Measurements from ENCODE around the gene TSPAN13.

The TSPAN13 gene

DNA sequence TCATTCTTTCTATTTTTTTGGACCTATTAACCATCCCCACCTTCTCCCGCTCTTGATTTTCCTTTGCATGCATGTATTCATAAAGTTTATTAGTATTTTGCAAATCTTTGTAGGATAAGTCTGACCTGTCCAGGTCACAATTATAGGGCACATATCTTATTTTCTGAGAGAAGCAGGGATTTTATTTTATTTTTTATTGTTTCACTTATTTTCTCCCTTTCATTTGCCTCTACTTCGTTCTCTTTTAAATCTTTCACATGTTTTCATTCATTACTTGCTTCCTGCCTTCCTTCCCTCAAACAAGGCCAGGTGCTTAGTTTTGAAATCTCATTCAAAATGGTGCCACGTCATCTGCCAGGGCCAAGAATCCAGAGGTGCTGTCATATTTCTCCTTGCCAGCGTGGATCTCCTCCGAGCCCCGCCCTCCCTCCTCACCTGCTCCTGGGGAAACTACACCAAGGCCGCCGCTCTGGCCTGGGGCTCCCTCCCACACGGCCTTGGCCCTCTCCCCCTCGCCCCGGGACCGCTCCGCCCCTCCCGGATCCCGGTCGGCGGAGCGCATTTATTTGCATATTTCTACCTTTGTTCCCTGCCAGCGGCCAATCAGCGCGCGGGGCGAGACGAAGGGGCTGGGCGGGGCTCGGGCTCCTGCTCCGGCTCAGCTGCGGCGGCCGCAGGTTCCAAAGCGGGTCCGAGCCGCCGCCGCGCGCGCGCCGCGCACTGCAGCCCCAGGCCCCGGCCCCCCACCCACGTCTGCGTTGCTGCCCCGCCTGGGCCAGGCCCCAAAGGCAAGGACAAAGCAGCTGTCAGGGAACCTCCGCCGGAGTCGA, at the start of gene TSPAN13:
TSS of gene TSPAN13 (plus strand) at position 654 of the 830 bp plus-strand sequence. CDS start 213 bp downstream, outside the sequence.
- DNase-seq (ENCODE audit: low read depth), result peak; percentile 65

DNA sequence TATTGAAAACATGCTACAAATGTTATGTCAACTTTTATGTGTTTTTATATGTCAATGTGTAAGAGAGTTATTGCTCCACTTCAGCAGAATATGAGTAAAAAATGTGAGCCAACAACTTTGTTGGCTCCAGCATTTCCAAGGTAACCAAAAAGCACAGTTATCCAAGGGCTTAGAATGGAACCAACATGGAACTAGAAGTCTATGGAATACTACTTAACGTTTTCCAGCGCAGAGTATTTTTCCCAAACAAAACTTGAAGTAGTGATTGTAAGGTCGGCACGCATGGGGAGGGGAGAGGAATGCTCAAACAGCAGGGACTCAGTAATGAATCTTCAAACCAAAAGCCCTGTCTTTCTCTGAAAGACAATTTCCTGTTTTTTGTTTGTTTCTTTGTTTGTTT, 45.0 kb upstream of the TSPAN13 start:
- DNase-seq (ENCODE audit: low read depth), result peak; percentile 31

DNA sequence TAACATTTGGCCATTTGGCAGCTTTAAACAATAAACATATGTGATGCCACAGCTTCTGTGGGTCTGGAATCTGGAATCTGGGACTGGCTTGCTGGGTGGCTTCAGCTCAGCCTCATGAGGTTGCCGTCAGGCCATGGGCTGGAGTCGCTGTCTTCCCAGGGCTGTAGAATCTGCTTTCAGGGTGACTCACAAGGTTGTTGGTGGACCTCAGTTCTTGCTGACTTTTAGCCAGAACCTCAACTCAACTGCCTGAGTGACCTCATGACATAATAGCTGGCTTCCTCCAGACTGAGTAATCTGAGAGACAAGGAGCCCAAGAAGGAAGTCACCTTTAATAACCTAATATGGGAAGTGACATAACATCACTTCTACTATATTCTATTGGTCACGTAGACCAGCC, 44.6 kb upstream of the TSPAN13 start:
- peak; percentile 98 for DNase-seq (ENCODE audit: low read depth)

DNA sequence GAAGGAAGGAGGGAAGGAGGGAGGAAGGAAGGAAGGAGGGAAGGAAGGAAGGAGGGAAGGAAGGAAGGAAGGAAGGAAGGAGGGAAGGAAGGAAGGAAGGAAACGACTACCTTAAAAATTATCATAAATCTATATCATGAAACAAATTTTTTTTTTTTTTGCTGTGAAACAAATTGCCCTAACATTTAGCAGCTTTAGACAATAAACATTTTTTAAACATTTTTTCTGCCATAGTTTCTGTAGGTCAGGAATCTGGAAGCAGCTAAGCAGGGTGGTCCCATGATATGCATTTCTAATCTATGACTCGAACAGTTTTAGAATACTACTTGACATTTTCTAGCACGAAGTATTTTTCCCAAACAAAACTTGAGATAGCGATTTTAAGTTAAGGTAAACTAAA, 42.9 kb upstream of the TSPAN13 start:
- DNase-seq (ENCODE audit: low read depth), result no peak

DNA sequence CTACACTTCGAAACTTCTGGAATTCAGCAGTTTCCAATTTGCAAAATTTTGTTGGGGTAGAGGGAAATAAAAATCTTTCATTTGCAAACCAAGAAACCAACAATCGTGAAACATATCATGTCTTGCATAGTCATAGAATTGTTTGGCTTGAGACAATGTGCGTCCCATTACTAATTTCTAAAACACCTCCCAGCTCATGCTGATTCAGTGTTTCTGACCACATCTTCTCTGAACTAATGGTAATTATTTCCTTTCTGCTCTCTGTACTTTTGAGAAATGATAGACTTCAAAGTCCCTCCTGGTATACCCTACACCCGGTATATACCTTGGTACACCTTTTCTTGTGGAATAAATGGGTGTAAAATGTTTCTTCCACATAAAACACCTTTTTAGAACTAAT, 41.8 kb upstream of the TSPAN13 start:
- peak; percentile 22 for DNase-seq (ENCODE audit: low read depth)

DNA sequence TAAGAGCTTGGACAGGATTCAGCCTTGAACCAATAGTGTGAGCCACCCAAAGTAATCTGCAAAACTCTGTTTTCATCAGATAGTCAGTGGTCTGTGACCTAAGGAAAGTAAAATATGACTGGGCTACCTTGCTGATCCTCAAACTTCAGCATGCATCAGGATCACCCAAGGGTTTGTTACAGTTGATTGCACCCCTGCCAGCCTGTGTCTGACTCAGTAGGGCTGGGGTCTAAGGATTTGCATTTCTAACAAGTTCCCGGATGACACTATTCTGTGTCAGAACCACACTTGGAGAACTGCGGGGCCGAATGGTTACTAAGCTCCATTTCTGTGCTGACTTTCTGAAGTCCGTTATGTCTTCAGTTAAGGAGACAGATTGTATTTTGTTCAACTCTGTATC, 40.6 kb upstream of the TSPAN13 start:
- peak; percentile 42 for DNase-seq (ENCODE audit: low read depth)

DNA sequence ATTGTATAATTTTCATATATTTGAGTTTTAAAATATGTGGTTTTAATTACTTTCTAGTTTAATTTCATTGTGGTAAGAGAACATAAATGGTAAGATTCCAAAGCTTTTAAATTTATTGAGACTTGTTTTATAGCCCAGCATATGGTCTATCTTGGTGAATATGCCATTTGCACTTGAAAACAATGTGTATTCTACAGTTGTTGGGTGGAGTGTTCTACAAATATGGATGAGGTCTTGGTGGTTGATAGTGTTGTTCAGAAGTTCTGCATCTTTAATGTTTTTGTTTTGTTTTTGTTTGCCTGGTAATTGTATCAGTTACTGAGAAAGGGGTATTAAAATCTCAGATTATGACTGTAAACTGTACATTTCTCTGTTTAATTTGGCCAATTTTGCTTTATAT, 37.6 kb upstream of the TSPAN13 start:
- no peak for DNase-seq (ENCODE audit: low read depth)

DNA sequence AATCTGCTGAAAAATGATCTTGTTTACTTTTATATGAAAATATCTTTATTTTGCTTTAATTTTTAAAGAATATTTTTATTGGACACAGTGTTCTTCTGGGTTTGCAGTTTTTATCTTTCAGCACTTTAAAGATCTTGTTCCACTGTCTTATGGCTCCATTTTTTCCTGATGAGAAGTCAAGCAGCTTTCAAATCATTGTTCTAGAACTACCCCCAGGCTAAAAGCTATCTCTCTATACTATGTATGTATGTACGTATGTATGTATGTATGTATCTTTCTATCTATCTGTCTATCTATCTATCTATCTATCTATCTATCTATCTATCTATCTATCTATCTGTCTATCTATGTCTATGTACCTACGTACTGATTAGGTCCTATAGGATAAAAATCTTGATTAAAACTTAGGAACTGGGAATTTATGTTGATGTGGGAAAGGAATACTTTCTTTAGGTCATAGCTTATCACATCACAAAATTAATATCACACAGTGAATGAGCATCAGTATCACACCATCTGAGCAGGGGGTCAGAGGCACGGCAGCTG, 35.4 kb upstream of the TSPAN13 start:
- DNase-seq (ENCODE audit: low read depth), result no peak

DNA sequence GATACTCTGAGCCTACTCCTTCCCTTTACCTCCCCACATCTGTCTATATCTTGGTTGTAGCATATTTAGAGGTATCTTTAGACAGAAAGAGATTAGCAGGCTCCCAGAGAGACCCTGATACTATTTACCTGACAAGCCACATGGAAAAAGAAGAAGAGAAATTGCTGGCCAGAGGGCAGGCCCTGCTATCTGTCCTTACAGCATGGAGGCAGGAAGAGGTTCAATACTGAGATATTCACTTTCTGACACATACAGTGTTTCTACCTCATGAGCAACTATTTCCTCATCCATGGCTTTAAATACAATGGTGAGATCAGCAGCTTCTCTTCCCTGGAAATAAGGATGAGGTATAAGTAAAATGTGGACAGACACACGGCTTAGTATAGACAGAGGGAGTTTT, 33.9 kb upstream of the TSPAN13 start:
- DNase-seq (ENCODE audit: low read depth), result peak; percentile 33

DNA sequence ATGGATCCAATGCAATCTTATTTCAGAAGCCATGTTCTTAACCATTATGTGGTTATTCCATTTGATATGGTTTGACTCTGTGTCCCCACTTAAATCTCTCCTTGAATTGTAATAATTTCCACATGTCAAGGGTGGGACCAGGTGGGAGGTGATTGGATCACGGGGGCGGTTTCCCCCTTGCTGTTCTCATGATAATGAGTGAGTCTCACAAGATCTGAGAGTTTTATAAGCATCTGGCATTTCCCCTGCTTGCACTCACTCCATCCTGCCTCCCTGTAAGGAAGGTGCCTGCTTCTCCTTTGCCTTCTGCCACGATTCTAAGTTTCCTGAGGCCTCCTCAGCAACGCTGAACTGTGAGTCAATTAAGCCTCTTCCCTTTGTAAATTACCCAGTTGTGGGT, 32.0 kb upstream of the TSPAN13 start:
- no peak for DNase-seq (ENCODE audit: low read depth)

DNA sequence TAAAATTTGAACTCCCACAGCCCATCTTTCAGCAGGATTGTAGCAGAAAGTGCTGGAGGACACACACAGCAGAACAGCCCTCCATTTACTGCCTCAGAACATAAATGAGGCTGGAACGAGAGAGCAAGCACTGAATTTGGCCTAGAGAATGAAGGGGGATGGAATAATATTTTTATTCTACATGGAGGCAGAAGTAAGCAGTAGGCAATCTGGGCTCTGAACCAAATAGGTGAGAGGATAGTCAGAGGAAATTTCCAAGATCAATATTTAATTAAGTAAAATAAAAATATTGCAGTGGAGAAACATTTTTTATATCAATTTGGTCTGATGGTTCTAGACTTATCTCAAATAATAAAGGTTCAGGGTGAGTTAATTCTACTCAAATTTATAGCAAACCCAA, 29.2 kb upstream of the TSPAN13 start:
- DNase-seq (ENCODE audit: low read depth), result no peak

DNA sequence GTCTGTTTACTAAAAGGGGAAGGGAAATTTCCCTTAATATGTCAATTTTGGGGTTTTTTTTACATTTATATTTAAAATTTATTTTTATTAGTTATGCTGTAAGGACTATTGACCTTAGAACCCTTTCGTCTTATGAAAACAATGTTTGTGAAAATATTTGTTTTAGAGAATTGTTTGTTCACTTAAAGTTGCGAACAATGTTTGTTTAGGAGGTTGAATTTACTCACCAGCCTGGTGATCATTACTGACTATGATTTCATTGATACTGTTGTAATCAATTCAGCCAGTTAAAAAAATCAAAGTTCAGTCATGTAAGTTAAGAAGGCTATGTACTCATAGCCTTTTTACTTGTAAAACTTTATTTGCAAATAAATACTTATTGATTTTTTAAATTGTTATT, 27.4 kb upstream of the TSPAN13 start:
- DNase-seq (ENCODE audit: low read depth), result no peak

DNA sequence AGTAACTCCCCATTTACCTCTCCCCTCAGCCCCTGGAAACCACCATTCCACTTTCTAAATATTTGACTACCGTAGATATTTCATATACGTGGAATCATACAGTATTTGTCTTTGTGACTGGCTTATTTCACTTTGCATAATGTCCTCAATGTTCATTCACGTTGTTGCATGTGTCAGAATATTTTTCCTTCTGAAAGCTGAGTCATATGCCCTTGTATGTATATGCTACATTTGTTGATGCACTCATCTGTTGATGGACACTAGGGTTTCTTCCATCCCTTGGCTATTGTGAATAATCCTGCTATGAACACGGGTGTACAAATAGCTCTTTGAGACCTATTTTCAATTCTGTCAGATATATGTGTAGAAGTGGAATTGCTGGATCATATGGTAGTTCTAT, 25.8 kb upstream of the TSPAN13 start:
- DNase-seq (ENCODE audit: low read depth), result peak; percentile 33

DNA sequence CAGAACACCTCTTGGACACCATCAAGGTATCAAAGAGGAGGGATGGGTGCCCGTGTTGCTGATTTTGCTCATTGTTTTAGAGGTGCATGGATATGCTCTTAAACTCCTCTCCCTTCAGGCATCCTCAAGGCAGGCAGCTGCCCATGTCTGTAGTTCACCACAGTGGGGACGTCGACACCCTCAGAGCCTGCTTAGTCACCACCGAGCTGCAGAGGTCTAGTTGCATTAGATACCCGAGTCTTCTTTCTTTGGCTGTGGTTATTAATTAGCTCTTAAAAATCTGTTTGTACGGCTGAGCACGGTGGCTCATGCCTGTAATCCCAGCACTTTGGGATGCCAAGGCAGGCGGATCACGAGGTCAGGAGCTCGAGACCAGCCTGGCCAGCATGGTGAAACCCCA, 24.7 kb upstream of the TSPAN13 start:
- no peak for DNase-seq (ENCODE audit: low read depth)

DNA sequence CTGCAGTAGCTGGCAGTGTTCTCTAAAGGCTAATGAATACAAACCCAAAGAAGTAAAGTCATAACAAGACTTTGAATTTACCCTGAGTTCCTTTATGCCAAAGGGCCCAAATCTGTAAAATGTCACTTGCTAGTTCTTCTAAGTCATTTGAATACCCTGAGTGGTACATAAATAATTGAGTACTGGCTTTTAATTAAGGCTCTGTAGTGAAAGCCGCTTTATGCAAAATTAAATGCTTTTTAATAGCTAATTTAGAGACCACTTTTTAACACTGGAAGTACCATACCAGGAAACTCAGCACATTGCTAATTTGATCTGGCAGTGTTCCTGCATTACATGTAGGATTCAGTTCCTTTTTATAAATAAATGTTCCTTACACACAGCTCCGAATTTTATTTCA, 24.0 kb upstream of the TSPAN13 start:
- no peak for DNase-seq (ENCODE audit: low read depth)

DNA sequence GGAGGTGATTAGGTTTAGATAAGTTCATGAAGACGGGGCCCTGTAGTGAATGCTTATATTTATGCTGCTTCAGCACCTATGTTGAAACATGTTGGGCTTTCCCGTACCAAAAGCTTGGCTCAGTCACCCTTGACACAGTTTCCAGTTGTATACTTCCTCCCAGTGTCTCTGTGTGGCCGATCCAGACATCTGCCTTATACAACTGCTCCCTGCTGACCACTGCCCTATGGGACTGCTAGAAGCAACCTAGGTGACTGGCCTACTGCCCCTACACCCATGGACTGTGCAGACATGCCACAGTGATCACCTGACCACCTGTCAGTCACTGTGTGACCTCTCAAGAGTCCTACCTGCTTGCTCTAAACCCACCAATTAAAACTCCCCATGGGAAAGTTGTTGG, 22.6 kb upstream of the TSPAN13 start:
- DNase-seq (ENCODE audit: low read depth), result no peak

DNA sequence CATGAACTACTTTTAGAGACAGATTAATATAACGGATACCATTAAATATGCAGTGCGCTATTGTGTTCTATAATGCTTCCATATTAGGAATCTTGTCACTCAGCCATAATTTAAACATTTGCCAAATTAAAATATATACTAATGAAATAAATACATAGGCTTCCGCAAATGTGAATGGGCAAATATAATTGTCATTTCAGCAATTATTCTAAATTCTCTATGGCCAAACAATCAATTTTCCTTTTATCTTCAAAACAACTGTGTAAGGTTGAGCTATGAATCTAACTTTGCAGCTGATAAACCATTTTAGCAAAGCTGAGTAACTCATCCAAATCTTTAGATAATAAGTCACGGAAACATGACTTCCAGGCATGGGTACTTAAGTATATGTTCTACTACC, 20.7 kb upstream of the TSPAN13 start:
- no peak for DNase-seq (ENCODE audit: low read depth)

DNA sequence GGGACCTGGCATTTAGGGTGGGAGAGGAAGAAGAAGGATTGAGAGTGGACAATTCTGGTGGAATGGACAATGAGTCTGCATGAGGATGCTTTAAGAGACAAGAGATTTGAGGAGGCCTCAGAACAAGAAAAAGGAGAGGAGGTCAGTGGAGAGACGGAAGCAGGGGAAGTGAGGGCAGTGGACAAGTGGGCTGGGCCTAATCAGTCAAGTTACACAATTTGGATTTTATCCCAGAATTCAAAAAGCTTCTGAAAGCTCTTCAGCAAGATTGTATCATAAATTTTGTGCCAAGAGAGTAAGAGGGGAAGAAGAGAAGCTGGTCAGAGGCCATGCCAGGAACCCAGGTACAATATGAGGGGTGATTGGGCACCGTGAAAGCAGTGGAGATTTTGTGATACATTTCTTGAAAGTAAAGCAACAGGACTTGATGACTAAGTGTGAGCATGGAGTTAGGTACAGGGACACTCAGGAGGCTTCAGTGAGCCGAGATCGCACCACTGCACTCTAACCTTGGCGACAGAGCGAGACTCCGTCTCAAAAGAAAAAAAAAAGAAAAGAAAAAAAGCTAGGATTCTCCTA, 19.3 kb upstream of the TSPAN13 start:
- peak; percentile 70 for DNase-seq (ENCODE audit: low read depth)

DNA sequence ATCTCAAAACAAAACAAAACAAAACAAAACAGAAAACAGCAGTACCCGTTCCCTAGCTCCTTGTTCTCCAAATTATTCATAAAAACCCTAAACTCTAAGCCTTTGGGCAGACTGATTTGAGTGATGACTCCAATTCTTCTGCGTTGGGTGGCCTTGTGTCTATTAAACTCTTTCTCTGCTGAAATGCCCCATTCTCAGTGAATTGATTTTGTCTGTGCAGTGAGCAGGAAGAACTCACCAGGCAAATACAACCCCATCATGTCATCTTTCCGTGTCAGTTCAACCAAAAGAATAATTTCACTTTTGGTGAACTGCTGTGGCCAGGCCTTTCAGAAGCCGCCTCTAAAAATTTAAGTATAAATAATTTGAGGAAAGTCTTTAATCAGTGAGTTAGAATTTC, 18.5 kb upstream of the TSPAN13 start:
- no peak for DNase-seq (ENCODE audit: low read depth)

DNA sequence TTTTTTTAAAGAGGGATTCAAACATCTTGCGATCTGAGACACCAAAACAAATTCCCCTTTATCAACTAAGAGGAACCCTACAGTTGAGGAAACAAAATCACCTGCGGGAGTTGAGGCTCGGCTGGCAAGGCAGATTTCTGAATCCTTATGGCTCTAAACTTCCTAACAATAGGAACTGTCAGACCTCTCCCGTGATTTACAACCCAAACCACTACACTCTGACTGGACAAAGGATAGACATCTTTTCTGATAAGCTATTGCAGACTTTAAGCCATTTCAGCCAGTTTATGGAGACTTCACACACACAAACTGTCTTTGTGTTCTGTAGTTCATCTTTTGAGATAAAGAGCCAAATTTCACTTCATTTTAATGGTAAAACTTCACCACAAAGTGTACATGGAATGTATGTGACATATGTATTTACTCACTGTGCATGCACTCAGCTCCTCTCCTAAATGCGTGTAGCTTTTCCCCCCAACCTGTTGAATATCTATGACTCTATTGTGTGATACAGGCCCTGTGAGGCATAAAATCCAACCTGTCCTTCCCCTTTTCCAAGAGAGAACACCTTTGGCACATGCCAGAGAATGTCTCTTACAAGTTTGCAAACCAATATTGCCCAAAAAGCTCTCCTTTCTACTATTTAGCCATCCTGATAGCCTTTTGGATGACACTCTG, 15.4 kb upstream of the TSPAN13 start:
- DNase-seq (ENCODE audit: low read depth), result no peak

DNA sequence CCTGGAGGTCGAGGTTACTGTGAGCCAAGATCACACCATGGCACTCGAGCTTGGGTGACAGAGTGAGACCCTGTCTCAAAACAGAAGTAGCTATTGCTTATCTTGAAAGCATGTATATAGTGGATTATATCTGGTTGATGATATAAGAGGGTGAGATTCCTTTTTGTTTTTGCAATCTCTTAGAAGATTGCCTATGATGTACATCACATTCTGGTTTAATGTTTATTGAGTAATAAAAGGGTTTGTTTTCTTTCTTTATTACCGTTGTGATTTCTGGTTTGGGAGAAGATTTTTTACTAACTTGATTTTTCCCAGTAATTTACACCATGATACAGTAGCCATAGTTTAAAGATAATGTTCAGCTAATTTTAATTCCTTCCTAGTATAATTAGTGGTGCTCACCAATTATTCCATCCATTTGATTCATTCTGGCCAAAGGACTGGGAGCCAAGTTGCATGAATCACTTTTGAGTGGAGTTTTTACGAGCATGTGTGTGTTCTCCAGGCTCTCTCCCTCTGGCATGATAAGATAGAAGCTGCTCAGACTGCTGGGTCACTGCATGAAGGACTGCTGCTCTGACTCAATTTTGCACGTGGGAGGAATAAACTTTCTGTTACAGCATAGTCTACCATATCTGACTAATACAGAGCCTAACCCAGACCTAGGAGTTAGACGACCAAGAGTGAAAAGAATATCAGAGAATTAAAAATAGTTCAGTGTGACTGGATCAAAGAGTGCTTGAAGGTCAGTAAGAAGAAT, 13.5 kb upstream of the TSPAN13 start:
- peak; percentile 99 for DNase-seq (ENCODE audit: low read depth)

DNA sequence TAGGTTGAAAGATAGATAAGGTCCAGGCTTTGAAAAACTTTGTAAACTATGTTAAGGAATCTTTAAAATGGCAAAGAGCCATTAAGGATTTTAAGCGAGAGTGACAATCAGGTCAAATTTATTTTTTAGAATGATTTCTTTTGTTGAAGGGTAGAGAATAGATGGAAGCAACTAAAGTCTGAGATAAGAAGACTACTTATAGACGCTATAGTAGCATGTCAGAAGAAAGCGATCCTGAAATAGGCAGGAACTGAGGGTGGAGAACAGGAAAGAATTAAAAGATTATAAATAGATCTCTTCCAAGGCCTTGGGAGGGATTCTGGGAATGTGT, 13.0 kb upstream of the TSPAN13 start:
- DNase-seq (ENCODE audit: low read depth), result no peak
